GM21576 (cell line): Measurements from ENCODE around the gene NR2C1.

Source experiments
- ATAC-seq: cut with Tn5 transposase; IDR thresholded peaks from one replicate; pipeline ENCODE4 v1.9.1; 2021; ENCODE audit warnings: mild to moderate bottlenecking, moderate library complexity; ENCODE audit not compliant: unreplicated experiment

Gene NR2C1

DNA sequence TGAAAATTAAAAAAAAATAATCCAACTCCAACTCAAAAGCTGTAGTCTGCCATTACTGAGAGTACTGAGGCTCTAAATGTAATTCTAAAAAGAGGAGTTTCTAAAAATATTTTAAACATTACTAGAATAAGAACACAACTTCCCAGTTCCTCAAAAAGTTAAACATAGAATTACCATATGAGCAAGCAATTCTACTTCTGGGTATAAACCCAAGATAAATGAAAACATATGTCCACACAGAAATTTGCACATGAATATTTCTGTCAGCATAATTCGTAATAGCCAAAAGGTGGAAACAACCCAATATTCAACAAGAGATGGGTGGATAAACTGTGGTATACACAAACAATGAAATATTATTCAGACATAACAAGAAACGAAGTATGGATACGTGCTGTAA lies 15.0 kb upstream of the NR2C1 start:
- peak; percentile 84 for ATAC-seq

DNA sequence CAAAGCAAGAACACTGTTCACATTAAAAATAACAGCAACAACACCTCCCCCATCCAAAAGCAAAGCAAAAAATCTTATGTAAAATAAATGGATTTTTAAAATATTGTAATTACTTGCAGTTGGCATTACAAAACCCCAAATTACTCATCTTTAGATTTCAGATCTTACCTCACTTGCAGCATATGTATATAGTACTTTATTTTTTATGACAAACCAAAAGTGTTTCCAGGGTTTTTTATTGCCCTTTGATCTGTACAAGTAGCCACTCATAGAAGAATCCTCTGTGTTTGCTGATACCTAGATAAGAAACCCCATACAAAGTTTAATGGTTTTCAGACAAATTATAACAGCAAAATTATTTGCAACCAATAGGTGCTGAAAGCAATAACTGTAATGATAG lies 12.2 kb upstream of the NR2C1 start:
- no peak for ATAC-seq

DNA sequence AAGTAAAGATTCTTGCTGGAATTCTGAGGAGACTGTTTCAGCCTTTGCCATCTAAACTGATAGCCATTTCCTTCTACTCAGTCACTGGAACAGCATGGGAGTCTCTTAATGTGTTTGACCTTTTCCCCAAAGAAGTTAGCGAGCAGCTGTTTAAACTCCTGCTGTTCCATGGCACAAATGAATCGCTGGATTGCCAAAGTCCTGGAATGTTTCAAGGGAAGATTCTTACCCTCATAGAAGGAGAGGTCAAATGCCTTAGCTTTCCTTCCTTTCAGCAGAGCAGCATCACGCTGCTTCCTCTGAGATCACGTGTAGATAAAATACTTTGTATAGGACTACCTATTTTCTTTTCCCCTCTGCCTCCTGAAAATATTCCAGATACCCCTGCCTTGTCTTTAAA lies 10.5 kb upstream of the NR2C1 start:
- ATAC-seq, result no peak

DNA sequence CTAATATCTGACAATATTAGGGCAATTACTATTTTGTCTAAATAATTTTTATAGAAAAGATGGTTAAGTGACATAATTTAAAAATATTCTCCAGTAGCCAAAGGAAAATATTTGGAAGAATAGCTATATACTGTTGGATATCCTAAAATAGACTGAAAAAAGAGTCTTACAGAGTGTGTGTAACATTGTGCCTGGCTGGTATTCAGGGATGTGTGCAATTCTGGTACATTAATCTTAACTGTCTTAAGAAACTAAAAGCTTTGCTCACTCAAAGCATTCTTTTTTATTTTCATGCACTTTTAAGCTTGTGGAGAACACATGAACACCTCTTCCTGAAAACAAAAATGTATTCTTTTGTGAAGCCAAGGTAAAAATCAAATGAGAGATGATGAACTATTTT lies 10.1 kb upstream of the NR2C1 start:
- ATAC-seq, result no peak

DNA sequence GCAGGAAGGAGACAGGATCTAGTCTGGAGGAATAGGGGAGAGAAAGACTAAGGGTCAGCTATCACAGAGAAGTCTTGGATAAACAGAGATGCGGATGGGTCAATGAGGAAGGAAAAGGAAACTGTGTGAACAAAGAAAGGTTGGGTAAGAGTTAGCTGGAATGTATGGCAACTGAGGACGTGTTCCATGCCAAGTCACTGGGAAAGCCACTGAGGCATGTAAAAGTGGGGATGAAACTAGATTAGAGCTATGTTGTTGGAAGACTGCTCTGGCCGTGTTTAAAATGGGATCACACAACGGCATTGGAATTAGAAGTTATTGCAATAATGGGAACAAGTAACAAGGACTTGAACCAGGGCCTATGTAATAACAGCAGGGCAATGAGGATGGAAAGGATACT lies 3.9 kb upstream of the NR2C1 start:
- no peak for ATAC-seq

DNA sequence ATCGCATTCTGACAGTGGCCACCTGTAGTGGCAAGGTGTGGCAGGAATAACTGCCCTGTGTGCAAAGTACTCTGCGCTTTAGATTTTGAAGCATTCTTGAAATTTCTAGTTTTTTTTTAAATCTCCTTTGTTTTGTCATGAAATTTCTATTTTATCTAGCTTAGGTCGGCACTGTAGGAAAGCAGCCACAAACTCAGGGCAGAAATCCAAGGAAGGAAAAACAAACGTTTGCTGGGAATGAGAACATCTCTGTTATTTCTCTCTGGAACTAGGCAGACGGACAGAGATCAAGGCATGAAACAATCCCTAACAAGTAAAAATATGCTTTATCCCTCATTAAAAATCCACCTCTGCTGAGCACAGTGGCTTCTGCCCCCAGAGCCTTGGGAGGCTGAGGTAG lies 1.3 kb upstream of the NR2C1 start:
- ATAC-seq, result no peak

DNA sequence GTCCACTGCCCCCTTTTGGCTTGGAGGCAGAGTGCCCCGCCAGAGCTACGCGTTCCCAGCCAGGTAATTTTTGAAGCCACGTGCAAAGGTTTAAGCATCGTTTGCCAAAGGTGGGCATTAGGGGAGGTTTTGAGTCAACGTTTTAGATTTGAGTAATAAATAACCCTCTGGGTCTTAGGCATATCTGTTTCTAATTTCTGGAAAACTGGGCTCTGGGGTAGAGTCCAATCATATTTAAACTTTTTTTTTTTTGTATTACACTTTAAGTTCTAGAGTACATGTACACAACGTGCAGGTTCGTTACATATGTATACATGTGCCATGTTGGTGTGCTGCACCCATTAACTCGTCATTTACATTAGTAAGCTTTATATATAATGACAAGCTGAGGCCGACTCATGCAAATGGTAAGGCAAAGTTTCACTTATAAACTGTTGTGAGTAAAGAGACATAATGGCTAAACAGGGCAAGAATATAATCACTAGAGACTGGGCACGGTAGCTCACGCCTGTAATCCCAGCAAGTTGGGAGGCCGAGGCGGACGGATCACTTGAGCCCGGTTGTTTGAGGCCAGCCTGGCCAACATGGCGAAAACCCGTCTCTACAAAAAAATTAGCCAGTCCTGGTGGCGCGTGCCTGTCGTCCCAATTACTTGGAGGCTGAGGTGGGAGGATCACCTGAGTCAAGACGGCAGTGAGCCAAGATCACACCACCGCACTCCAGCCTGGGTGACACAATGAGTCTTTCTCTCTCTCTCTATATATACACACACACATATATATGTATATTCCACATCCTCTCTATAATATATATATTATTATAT lies 491 bp upstream of the NR2C1 start:
- ATAC-seq, result no peak

DNA sequence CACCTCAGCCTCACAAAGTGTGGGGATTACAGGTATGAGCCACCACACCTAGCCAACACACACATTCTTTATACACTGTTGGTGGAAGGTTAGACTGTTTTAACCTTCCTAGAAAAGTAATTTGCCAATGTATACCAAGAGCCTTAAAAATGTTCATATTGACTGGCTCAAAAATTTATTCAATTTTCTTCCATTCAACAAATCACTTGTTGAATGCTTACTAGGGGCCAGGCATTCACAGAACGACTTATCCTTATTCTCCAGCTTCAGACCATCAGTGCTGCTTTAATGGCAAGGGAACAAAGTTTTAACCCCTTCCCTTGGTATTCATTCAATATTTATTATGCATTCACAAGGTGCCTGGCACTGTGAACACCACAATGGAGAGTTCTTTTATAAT lies 3.0 kb downstream of the NR2C1 start:
- ATAC-seq, result no peak

DNA sequence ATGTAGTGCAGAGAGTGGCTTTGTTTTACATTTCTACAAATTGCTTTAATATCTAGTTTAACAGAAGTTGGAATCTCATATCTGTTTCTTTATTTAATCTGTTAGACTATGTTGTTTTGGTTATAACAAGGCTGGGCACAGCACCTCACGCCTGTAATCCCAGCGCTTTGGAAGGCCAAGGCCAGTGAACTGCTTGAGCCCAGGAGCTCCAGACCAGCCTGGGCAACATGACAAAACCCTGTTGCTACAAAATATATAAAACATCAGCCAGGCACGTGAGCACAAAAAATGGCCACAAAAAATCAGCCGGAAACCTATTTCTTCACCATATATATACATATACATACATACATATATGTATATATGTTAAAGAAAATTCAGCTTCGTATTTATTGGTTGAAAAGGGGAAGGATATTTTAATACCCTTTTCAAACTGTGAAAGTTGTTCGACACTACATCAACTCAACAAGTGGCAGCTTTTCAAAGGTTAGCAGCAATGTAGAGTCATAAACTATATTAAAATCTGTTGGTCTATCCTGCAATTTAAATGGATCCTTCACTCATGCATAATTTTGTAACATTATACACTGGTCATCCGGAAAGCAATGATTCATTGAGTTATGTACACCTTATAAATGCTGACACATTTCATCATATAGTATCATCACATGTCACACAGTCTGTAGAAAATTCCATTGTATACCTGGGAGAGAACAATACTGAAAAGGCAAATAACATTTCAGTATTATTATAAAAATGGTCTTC lies 7.1 kb downstream of the NR2C1 start:
- no peak for ATAC-seq

DNA sequence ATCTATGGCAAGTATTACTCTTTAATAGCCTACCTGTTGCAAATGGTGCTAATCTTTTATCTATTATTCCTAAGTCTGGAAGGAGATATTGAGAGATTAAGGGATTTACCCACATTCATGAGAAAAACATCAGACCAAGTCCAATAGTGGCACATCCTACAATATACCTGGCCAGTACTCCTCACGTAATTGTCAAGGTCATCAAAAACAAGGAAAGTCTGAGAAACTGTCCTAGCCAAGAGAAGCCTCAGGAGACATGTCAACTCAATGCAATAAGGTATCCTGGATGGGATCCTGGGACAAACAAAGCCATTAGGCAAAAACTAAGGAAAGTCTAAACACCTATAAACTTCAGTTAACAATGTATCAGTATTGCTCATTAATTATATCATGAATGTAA lies 12.5 kb downstream of the NR2C1 start:
- ATAC-seq, result no peak

DNA sequence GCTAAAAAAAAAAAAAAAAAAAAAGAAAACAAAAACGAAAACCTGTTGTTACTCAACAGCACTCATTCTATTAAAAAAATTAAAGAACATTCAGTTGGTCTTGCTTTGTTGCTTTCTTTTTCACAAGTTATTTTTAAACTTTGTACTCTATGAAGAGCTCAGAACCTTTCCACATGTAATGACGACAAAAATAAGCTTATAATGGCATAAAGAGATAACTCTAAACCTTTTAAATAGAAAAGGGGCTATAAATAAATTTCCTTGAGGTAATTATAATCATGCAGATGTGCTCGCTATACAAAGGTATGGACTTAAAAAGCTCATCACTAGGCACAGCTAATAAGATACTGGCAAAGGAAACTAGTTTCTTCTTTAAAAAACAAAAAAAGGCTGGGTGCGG lies 13.4 kb downstream of the NR2C1 start:
- ATAC-seq, result no peak

DNA sequence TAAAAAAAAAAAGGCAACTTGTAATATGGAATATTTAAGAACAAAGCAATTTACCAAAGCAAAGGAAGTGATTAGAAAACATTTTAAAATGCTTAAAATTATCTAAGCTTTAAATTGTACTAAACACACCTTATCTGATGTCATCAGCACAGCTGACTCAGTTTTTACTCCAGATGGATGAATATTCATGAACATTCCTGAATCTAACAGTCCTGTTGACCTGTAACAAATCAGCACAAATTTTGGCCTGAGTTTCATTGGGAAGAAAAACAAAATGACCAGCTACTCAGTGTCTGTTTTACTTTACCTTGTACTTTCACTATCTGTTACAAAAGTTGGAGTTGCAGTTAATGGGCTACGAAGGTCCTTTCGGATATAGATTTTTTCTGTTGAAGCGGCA lies 16.0 kb downstream of the NR2C1 start:
- no peak for ATAC-seq

DNA sequence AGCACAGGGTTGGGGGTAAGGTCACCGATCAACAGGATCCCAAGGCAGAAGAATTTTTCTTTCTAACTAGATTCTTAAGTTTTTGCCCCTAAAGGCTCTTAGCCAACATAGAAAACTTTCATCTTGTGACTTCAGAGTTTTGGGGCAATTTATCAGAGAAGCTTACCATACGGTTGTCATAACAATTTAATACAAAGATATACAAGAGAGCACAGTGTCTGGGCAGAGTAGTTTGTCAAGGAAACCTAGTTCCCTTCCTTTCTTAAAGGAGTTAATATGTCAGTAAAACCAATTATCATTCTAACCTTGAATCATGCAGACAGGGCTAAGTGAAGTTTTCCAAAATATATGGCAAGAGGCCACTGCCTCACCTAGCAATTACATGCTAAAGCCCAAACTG lies 18.4 kb downstream of the NR2C1 start:
- ATAC-seq, result no peak

DNA sequence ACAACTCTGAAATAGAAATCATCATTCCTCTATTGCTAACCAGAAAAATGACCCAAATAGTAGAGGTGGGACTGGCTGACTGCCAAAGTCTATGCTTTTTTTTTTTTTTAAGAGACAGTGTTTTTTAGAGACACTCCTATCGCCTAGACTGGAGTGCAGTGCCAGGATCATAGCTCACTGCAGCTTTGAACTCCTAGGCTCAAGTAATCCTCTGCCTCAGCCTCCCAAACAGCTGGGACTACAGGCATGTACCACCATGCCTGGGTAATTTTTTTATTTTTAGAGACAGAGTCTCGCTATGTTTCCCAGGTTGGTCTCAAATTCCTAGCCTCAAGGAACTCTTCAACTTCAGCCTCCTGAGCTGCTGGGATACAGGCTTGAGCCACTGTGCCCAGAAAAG lies 19.2 kb downstream of the NR2C1 start:
- no peak for ATAC-seq

DNA sequence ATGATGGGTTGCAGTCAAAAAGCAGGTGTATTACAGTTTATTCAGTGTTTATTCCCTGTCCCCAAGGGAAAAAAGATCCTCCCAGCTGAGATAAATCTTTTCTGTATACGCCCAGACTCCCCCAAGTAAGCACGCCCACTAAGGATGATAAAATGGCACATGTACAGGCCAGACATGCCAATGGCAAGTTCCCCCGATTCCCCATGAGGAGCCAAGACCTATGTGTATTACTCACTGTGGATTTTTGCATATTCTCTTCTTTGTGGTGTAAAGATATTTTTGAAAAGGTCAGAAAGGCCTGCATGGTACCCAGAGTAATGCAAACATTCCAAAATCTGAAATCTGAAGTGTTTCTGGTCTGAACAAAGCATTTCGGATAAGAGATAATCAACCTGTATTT lies 22.2 kb downstream of the NR2C1 start:
- no peak for ATAC-seq

DNA sequence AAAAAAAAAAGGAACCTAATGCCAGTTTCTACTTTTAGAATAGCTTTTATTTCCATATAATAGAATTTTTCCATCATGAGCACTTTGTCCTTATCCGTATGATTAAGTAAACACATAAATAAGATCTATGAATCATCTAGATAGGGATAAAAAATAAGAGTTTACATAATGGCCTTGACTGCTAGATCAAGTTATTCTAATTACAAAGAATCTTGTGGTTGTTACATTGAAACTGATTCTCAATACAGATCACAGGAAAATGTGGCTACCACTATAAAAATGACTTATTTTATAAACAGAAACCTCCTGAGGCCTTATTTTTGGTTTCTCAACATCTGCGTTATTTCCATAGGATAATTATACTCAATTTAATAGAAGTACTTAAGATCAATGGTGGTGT lies 35.5 kb downstream of the NR2C1 start:
- ATAC-seq, result no peak

DNA sequence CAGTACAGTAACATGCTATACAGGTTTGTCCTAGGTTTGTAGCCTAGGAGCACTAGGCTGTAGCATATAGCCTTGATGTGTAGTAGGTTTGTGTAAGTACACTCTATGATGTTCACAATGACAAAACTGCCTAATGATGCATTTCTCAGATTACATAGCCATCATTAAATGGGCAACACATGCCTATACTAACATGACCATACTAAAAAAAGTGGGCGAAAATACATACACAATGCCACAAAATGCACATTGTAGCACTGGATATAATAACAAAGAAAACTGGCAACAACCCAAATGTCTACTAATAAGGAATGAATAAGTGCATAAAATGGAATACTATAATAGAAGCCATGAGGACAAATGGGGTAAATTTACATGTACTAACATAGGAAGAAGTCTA lies 38.7 kb downstream of the NR2C1 start:
- no peak for ATAC-seq

DNA sequence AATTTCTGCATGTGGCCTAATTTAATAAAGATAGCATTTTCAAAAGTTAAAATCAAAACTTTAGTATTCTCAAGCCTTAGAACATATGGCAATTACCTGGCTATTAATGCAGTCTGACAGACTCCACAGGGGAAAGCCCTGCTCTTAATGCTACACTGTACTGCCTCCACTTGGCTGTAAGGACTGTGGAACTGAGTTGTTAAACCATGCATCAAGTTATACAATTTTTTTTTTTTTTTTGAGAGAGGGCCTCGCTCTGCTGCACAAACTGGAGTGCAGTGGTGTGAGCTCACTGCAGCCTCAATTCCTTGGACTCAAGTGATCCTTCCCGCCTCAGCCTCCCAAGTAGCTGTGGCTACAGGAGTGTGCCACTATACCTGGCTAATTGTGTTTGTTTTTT lies 50.9 kb downstream of the NR2C1 start:
- ATAC-seq, result no peak

DNA sequence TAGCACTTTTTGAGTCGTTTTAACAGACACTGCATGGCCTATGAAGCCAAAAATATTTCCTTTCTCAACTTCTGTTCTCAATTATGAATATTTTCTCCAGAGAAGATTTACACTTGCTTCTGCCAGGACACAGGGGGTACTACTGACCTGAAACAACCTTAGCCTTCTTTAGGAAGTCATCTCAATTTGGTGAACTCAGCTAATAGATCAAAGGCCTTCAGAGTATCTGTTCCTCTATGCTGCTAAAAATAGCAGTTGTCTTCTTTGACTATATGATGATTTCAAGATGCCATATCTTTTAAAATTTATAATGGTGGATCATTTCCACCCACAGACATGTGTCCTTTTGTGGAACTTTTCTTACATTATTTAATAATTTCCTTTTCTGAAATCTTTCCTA lies 55.9 kb downstream of the NR2C1 start:
- ATAC-seq, result no peak

DNA sequence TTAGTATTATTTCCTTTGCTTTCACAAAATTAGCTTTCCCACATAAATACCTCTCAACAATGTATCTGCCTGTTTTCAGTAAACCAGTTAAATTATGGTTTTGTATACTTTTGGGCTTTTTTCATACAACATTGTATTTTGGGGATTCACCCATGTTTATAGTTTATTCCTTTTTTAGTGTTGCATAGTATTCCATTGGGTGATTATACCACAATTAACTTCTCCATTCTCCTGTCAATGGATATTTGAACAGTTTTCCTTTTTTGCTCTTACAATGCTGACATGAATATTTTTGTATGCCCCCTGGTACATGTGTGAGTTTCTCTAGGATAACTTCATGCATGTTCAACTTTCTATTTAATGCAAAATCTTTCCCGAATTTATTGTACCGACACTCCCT lies 57.3 kb downstream of the NR2C1 start:
- ATAC-seq, result no peak

DNA sequence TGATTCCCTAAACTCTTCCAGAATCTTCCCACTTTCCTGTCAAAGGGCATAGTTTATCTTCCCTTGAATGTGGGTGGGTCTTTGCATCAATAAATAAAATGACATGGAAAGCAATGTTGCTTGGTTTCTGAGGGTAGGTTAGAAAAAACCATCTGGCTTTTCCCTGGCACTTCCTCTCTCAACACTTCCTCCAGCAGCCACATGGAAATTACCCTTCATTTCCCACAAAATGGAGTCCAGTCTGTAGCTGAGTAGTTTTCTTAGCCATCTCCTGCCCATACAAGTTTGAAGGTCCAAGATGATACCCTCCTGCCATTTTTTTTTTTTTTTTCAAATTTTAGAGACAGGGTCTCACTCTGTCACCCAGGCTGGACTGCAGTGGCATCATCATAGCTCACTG lies 58.9 kb downstream of the NR2C1 start:
- ATAC-seq, result no peak

DNA sequence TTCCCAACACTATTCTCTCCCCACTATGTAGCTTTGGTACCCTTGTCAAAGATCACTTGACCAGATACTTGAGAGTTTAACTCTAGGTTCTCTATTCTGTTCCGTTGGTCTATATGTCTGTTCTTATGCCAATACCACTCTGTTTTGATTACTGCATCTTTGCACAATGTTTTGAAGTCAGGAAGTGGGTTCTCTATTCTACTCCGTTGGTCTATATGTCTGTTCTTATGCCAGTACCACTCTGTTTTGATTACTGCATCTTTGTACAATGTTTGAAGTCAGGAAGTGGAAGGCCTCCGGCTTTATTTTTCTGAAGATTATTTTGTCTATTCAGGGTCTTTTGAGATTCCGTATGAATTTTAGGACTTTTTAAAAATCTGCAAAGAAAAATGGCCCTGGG lies 67.2 kb downstream of the NR2C1 start:
- no peak for ATAC-seq

DNA sequence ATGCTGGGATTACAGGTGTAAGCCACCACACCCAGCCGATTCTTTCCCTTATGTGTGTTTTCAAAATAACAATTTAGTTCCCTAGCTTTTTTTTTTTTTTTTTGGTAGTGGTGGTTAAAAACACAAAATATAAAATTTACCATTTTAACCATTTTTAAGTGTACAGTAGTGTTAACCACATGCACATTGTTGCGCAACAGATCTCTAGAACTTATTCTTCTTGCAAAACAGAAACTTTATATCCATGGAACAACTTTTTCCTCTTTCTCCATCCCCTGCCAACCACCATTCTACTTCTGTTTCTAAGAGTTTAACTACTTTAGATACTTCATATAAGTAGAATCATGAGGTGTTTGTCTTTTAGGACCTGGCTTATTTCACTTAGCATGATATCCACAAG lies 68.8 kb downstream of the NR2C1 start:
- ATAC-seq, result no peak
